H1 (cell line): ENCODE measurements around the gene DNAH12. TPM values are rescaled to one million over a fixed set of nuclear protein-coding genes. Genes with fewer than 3 reads are reported as not detected.

ENCODE experiments used
- CTCF ChIA-PET: fragments of 300-600 bp; sonication (Branson Sonifier 250); formaldehyde crosslinking; loops from one replicate; lab custom pipeline; 2021; ENCODE audit not compliant: partially characterized antibody; lab: Charles Lee
- POLR2A ChIA-PET: fragments of 300-600 bp; sonication (Branson Sonifier 250); formaldehyde crosslinking; loops from one replicate; lab custom pipeline; 2021; ENCODE audit warnings: inconsistent platforms; ENCODE audit not compliant: partially characterized antibody; lab: Charles Lee
- DNase-seq, 2 experiments: peaks; one replicate each; pipeline versions ENCODE4 v3.0.0 to v3.0.0-alpha.2; 2010 to 2022; ENCODE audit warnings: low spot score in 2 of 2, low read depth in 1 of 2, mixed read lengths in 1 of 2
- FAIRE-seq: peaks from 2 replicates; lab custom pipeline; 2011; peaks lifted over from hg19 to GRCh38; lab: Jason Lieb, UNC
- H2AFZ ChIP-seq: 2 replicates; pipeline ENCODE4 v1.8.1; 2012; ENCODE audit warnings: low read length, inconsistent platforms
- H2AK5ac ChIP-seq: 2 replicates; pipeline ENCODE4 v1.6.1; 2013; ENCODE audit warnings: low read depth, low read length
- H2BK120ac ChIP-seq: replicated peaks from 2 replicates; pipeline ENCODE3; 2013; ENCODE audit warnings: low read depth, low read length, inconsistent platforms
- H2BK12ac ChIP-seq: 2 replicates; pipeline ENCODE4 v1.6.1; 2013; ENCODE audit warnings: low read depth, low read length
- H2BK15ac ChIP-seq: 2 replicates; pipeline ENCODE4 v1.6.1; 2013; ENCODE audit warnings: low read length
- H2BK20ac ChIP-seq: 2 replicates; pipeline ENCODE4 v1.6.1; 2013; ENCODE audit warnings: low read length
- H2BK5ac ChIP-seq: 2 replicates; pipeline ENCODE4 v1.6.1; 2013; ENCODE audit warnings: low read depth, low read length
- H3K14ac ChIP-seq: 2 replicates; pipeline ENCODE4 v1.6.1; 2013; ENCODE audit warnings: inconsistent platforms; ENCODE audit not compliant: insufficient read length
- H3K18ac ChIP-seq: 2 replicates; pipeline ENCODE4 v1.6.1; 2013; ENCODE audit warnings: low read length; ENCODE audit errors: extremely low read depth
- H3K23ac ChIP-seq: 2 replicates; pipeline ENCODE4 v1.6.1; 2013; ENCODE audit warnings: inconsistent platforms; ENCODE audit not compliant: insufficient read length
- H3K23me2 ChIP-seq: 2 replicates; pipeline ENCODE4 v1.6.1; 2013; ENCODE audit warnings: low read depth, low read length
- H3K27ac ChIP-seq: 2 replicates; pipeline ENCODE4 v1.6.1; 2011; ENCODE audit warnings: low read depth, low read length, inconsistent platforms
- H3K27me3 ChIP-seq, 4 experiments: replicated peaks in 1 of 4; 1 replicate in 1 of 4; 2 replicates in 3 of 4; pipeline versions ENCODE4 v1.6.1 to v1.8.1; 2011 to 2013; ENCODE audit warnings: low read length in 3 of 4, mild to moderate bottlenecking in 3 of 4, inconsistent platforms in 2 of 4, mixed read lengths in 2 of 4, moderate library complexity in 1 of 4; ENCODE audit not compliant: control insufficient read depth in 3 of 4, insufficient read depth in 3 of 4; ENCODE audit errors: extremely low read depth in 1 of 4
- H3K36me3 ChIP-seq, 4 experiments: 2 replicates each; pipeline versions ENCODE4 v1.6.1 to v1.8.1; 2011 to 2013; ENCODE audit warnings: mild to moderate bottlenecking in 4 of 4, low read length in 3 of 4, moderate library complexity in 2 of 4, control low read depth in 1 of 4, inconsistent platforms in 1 of 4; ENCODE audit not compliant: insufficient read depth in 4 of 4, control insufficient read depth in 2 of 4
- H3K4ac ChIP-seq: replicated peaks from 2 replicates; pipeline ENCODE3; 2013; ENCODE audit warnings: low read length, low read depth, mixed read lengths, inconsistent platforms; ENCODE audit not compliant: insufficient read length
- H3K4me1 ChIP-seq, 4 experiments: replicated peaks in 1 of 4; 1 replicate in 1 of 4; 2 replicates in 3 of 4; pipeline versions ENCODE4 v1.6.1 to v1.8.1; 2011 to 2013; ENCODE audit warnings: low read length in 3 of 4, inconsistent platforms in 2 of 4, mixed read lengths in 1 of 4; ENCODE audit not compliant: insufficient read depth in 4 of 4, control insufficient read depth in 3 of 4
- H3K4me2 ChIP-seq, 2 experiments: 2 replicates each; pipeline versions ENCODE4 v1.6.1 to v1.8.1; 2011 to 2013; ENCODE audit warnings: low read depth in 2 of 2, low read length in 2 of 2, control low read depth in 1 of 2, inconsistent platforms in 1 of 2, mild to moderate bottlenecking in 1 of 2; ENCODE audit not compliant: insufficient read depth in 1 of 2
- H3K4me3 ChIP-seq, 4 experiments: fragments of 200-600, 300-600 bp in 1 of 4; sonication (generic), shearing (Covaris generic), sonication (Bioruptor Twin) in 1 of 4; 2 replicates each; pipeline versions ENCODE4 v1.5.1 to v1.8.1; 2011 to 2016; ENCODE audit warnings: low read length in 4 of 4, low read depth in 3 of 4, control low read depth in 2 of 4, inconsistent platforms in 2 of 4, mild to moderate bottlenecking in 2 of 4, mixed read lengths in 1 of 4, moderate library complexity in 1 of 4; ENCODE audit not compliant: insufficient read depth in 2 of 4; ENCODE audit errors: extremely low read depth in 1 of 4
- H3K56ac ChIP-seq: replicated peaks from 2 replicates; pipeline ENCODE3; 2013; ENCODE audit warnings: low read depth, mild to moderate bottlenecking, mixed read lengths, low read length, inconsistent platforms; ENCODE audit not compliant: insufficient read length
- H3K79me1 ChIP-seq: 2 replicates; pipeline ENCODE4 v1.6.1; 2013; ENCODE audit warnings: low read depth, low read length, control low read depth
- H3K79me2 ChIP-seq, 2 experiments: 2 replicates each; pipeline versions ENCODE4 v1.6.1 to v1.8.1; 2012 to 2013; ENCODE audit warnings: low read length in 2 of 2, mild to moderate bottlenecking in 2 of 2, inconsistent platforms in 1 of 2; ENCODE audit not compliant: insufficient read depth in 2 of 2, control insufficient read depth in 1 of 2
- H3K9ac ChIP-seq, 4 experiments: replicated peaks in 1 of 4; 1 replicate in 1 of 4; 2 replicates in 3 of 4; pipeline versions ENCODE4 v1.6.1 to v1.8.1; 2011 to 2013; ENCODE audit warnings: low read depth in 3 of 4, low read length in 3 of 4, control low read depth in 2 of 4, mild to moderate bottlenecking in 2 of 4, moderate library complexity in 2 of 4, inconsistent platforms in 1 of 4; ENCODE audit errors: extremely low read depth in 1 of 4
- H3K9me3 ChIP-seq, 2 experiments: 2 replicates each; pipeline versions ENCODE4 v1.6.1 to v1.8.1; 2012 to 2013; ENCODE audit warnings: mild to moderate bottlenecking in 2 of 2, moderate library complexity in 2 of 2, control low read depth in 1 of 2, inconsistent platforms in 1 of 2, low read depth in 1 of 2, low read length in 1 of 2, mixed read lengths in 1 of 2; ENCODE audit not compliant: insufficient read depth in 2 of 2
- H4K20me1 ChIP-seq, 2 experiments: replicated peaks in 1 of 2; 2 replicates each; pipeline versions ENCODE3 to v1.8.1; 2011 to 2013; ENCODE audit warnings: inconsistent platforms in 2 of 2, low read length in 2 of 2, mild to moderate bottlenecking in 1 of 2; ENCODE audit not compliant: insufficient read depth in 2 of 2, control insufficient read depth in 1 of 2
- H4K5ac ChIP-seq: 2 replicates; pipeline ENCODE4 v1.6.1; 2013; ENCODE audit warnings: low read length, low read depth, mixed read lengths, inconsistent platforms; ENCODE audit not compliant: insufficient read length
- H4K8ac ChIP-seq: 2 replicates; pipeline ENCODE4 v1.8.0; 2013; ENCODE audit warnings: mild to moderate bottlenecking, moderate library complexity, low read length, inconsistent platforms; ENCODE audit not compliant: insufficient read depth; ENCODE audit errors: extremely low read depth
- H4K91ac ChIP-seq: replicated peaks from 2 replicates; pipeline ENCODE3; 2013; ENCODE audit warnings: low read length, mixed read lengths, inconsistent platforms; ENCODE audit not compliant: insufficient read length
- ASH2L ChIP-seq: fragments of 200-600, 300-600 bp; sonication (generic); IDR thresholded peaks from one replicate; pipeline ENCODE4 v1.7.1; 2017; ENCODE audit warnings: low read length
- ATF3 ChIP-seq: IDR thresholded peaks from 2 replicates; pipeline ENCODE4 v1.6.1; 2011; ENCODE audit warnings: low read depth, mild to moderate bottlenecking, low read length; ENCODE audit not compliant: insufficient read depth
- CBX5 ChIP-seq: fragments of 300-800, 300-1000 bp; sonication (generic); IDR thresholded peaks from 2 replicates; pipeline ENCODE4 v1.7.1; 2016; ENCODE audit warnings: antibody characterized with exemption, low read length, low read depth
- KDM1A ChIP-seq: fragments of 200-600, 300-600 bp; sonication (generic); IDR thresholded peaks from 2 replicates; pipeline ENCODE4 v1.7.1; 2016; ENCODE audit warnings: mild to moderate bottlenecking, low read length, borderline replicate concordance
- TEAD4 ChIP-seq: IDR thresholded peaks from 2 replicates; pipeline ENCODE4 v1.6.1; 2012; ENCODE audit warnings: low read depth, low read length, inconsistent platforms, mixed read lengths
- WGBS, 2 experiments: shearing (Covaris generic) in 1 of 2; methylation state at CpG; one replicate each; pipeline versions ENCODE4 v1.1.6 to v1.1.7; 2013 to 2015; ENCODE audit warnings: low lambda C conversion rate in 2 of 2, mixed read lengths in 2 of 2, inconsistent platforms in 1 of 2, low coverage in 1 of 2, missing lambda C conversion rate in 1 of 2; ENCODE audit not compliant: insufficient replicate concordance in 2 of 2, insufficient coverage in 1 of 2, insufficient read length in 1 of 2; ENCODE audit errors: extremely low coverage in 1 of 2, missing lambda C conversion rate in 1 of 2; 5-methylcytosine and 5-hydroxymethylcytosine counted together
- polyA plus RNA-seq, 7 experiments: library from polyadenylated mRNA; depleted of rRNA in 3 of 7; stranded (reverse) in 5 of 7; unstranded in 2 of 7; fragments of >200 nt in 5 of 7; fragments of 200-250 nt in 2 of 7; gene quantifications; 1 replicate in 5 of 7; 2 replicates in 1 of 7; 4 replicates in 1 of 7; pipeline versions ENCODE4 v1.2.1 to v1.2.3, GENCODE V29; 2011 to 2013; ENCODE audit warnings: missing spikeins in 2 of 7, mixed read lengths in 2 of 7
- total RNA-seq: library from RNA; stranded (reverse); fragmentation: NEBNext Ultra II Directional; extraction: Animal tissue kit (Norgen Biotek cat#: 25700); gene quantifications from 2 replicates; pipeline ENCODE4 v1.2.1, GENCODE V29; 2021

DNAH12 gene
- total and polyA plus RNA-seq, 2 of the 8 experiments (the other 6 are each of a cell fraction or from before 2014, with no cell fraction given) = not detected

GRCh38 chr3:57383406-57383805, 160.7 kb downstream of the DNAH12 start:
- POLR2A ChIA-PET = no interaction called here
- Histone ChIP-seq H4K8ac (no peak overlapping the region), H3K4ac (no peak overlapping the region), H2BK20ac (no peak overlapping the region), H4K5ac (no peak overlapping the region), H2BK5ac (no peak overlapping the region), H3K9ac (no peak overlapping the region), H3K9me3 (no peaks in the 10 kb centered on the region), H3K4me2 (no peak overlapping the region), H2AK5ac (no peak overlapping the region), H3K36me3 (no peaks in the 10 kb centered on the region), H4K91ac (no peak overlapping the region), H3K4me3 (no peak overlapping the region), H2BK120ac (no peak overlapping the region), H2BK12ac (no peak overlapping the region), H3K27me3 (no peaks in the 10 kb centered on the region), H2BK15ac (no peak overlapping the region), H3K79me2 (no peaks in the 10 kb centered on the region), H3K4me1 (no peaks in the 10 kb centered on the region), H3K79me1 (no peaks in the 10 kb centered on the region), H4K20me1 (no peaks in the 10 kb centered on the region), H3K56ac (no peak overlapping the region), H3K18ac (no peak overlapping the region), H3K27ac (no peak overlapping the region), H3K23ac (no peak overlapping the region), H2AFZ (0 out of 2 replicates have a peak overlapping the region, but pooled peaks have one; percentile 76), H3K23me2 (no peaks in the 10 kb centered on the region), H3K14ac (no peak overlapping the region)
- FAIRE-seq = no peak
- CTCF ChIA-PET = interaction anchor here (0.7 to 3.3 kb wide), 2 partner anchors 15 to 161 kb away, joined by 3 to 22 read pairs; no protein-coding TSS in a partner anchor
- DNase-seq = no peak
- TF ChIP-seq KDM1A (no peak), ATF3 (no peak), ASH2L (no peak), TEAD4 (no peak), CBX5 (no peak)
- WGBS, 2 experiments = 80% methylated on average over 1 of the region's 2 CpGs; no CpG with 5 or more reads in 1 of the 2 experiments
